Fibroblast of skin of right biceps (primary cell): ENCODE measurements around the gene RGMB.

Experiments
- DNase-seq: peaks from one replicate; pipeline ENCODE4 v3.0.0-alpha.2; 2013

Gene RGMB

DNA sequence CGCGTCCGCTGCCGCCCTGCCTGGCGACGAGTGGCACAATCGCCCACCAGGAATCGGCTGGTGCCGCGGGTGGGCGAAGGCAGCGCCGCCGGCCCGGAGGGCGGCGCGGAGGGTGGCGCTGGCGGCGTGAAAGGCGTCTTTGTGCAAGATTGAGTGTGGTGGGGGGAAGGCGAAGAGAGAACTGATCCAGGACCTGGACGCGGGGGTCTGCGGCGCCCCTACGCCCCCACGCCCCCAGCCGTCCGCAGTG is 4.6 kb upstream of the RGMB start:
- DNase-seq: no peak

DNA sequence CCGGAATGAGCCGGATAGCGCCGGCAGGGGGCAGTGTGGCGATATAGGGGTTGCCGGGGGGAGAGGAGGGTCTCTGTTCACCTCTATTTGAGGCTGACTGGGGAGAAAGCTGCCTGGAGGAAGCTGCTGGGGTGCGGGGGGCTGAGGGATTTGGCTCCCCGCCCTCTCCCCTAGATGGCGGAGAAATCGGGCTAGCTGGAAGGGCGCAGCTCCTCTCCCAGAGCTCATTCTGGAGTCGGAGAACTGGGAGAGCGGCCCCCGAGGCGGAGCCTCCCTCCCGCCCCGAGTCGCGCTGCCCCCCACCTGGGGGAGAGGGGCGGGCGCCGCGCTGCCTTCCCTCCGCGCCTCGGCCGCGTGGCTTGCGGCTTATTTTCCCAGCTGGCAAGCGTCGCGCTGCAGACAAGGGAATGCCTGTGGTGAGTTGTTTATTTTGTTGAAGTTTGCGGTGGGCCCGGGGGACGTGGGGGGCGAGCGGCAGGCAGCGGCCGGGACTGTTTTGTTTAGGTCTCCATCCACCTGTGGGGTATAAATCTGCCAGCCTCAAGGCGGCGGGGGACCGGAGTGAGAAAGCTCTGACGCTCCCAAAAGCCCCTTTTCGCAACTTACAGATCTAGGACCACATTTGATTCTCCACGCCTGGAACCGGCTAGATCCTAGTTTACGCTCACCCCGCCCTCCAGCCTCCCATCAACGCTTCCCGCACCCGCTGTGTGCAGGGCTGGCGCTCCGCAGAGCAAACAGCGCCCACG is 4.1 kb upstream of the RGMB start:
- DNase-seq: peak; percentile 82

DNA sequence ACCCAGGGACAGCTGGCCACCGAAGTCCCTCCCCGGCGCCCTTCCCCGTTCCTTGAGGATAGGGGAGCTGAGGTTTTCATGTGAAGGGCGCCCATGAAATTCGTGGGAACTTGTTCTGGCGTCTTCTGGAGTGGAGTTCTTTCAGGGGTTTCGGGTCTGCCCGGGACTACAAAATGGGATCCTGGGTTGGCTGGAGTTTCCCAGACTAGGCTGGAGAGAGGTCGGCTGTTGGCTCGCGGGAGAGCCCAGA is 3.6 kb upstream of the RGMB start:
- DNase-seq: no peak

DNA sequence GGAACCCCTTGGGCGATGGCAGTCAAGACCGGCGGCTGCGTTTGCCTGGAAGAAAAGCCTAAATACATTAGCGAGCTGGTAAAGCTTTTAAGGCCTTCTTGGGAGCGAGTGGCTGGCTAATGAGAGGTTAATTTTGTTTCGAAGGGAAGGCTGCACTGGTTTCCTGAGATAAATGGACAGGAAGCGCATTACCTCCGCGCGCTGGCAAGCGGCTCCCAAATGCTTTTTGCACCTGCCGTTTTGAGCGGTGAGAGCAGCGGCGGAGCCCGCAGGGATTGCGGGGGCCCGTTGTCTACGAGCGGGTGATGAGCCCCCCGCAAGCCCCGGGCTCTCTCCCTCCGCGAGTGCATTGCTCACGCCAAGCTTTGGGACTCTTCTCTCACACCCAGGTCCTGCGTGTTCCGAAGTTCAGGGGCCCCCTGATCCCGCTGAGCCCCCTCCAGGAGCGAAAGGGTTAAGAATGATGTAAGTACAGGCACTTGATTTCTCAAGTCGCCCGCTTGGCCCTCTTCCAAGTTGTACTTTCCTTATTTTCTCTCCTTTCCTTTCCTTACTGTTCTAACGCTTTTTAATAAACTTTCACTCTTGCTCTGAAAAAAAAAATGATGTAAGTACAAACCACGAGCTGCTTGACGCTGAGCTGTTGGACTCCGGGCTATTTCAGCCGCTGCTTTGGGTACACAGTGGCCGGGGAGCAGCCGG is 3.1 kb upstream of the RGMB start:
- peak; percentile 63 for DNase-seq

DNA sequence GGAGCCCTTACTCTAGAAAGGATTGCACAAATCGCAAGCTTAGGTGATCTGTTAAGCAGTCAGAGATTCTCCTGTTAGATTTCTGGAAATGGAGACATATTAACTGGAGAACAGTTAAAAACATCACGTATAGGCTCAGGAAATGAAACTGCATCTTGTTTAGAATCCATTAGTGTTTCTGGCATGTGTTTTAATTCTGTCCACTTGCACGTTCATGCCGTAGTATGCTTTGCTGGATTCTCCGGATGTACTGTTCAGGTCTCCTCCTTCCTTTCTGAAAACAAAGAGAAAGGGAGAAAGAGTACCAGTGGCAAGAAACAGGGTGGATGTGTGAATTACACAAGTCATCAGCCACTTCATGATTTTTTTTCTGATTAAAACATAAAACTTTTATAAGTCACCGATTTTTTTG is 2.5 kb upstream of the RGMB start:
- no peak for DNase-seq

DNA sequence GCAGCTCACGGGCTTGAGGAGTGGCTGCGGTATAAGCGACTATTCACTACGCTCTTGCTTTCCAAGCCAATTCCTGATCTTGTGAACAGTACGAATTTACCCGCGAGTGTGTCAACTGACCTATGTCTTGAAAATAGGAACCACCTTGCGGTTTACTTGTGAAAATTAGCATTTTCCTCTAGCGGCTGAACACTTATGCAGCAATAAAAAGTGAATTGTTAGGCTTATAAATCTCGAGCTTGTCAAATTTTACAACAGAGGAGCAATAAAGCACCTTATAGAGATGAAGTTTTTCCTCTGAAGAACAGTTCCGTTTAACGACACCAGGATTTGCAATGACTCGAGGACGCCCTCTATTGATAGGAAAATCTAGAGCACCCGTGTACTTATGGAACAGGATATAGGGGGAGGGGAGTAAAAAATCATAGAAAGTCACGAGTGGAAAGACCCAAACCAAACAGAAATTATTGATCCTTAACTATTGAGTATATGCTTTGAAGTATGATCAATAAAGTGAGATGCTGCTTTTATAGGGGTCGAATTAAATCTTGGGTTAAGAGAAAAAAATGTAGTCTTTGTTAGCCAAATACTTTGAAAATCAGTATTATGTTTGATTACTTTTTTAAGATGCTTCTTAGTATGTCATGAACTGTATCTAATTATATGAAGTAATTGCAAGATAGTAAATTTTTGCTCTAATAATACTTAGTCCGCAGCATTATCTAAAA is 1.9 kb upstream of the RGMB start:
- DNase-seq: peak; percentile 92

DNA sequence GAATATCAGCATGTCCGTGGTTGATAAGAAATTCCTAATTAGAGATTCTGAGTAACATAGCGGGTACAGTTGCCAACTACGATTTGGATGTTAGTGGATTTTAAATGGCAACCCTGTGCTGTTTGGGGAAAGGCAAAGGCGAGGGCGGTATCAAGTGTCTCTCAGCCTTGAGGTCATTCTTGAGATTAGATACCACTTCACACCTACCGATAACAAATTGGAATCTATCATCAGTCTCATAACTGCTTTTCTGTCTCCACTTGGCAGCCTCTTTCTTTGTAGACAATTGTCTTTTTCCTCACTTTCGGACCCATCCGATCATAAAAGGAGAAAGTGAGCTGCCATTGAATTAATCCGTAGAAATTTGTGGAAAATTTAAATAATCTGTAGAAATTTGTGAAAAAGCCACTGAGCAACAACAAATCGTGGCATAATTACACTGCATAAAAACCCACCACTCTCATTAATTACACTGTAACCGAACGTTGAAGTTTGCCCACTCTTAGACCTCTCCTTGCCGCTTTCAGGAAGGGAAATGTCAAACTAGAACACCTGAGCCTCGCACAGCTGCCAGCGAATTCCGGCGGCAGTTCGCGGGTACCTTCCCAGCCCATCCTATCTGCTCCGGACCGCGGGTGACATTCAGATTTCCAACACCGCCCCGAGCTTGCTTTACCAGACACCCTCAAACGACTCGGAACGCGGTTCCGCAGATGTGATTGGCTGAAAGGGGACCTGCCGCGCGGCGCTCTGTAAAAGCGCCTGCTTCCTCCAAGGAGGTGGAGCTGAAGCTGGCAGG is 849 bp upstream of the RGMB start:
- peak; percentile 90 for DNase-seq

DNA sequence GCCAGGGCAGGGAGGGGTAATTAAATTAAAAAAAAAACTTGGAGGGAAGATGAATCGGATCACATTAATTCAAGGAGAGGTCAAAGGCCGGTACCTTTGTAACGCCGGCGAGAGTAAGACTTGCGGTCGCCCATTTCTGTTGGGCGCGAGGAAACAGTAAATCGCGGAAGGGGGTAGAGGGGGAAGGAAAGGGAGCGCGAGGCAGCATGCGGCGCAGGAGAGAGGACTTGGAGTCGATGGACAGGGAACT is 324 bp upstream of the RGMB start:
- DNase-seq: no peak

DNA sequence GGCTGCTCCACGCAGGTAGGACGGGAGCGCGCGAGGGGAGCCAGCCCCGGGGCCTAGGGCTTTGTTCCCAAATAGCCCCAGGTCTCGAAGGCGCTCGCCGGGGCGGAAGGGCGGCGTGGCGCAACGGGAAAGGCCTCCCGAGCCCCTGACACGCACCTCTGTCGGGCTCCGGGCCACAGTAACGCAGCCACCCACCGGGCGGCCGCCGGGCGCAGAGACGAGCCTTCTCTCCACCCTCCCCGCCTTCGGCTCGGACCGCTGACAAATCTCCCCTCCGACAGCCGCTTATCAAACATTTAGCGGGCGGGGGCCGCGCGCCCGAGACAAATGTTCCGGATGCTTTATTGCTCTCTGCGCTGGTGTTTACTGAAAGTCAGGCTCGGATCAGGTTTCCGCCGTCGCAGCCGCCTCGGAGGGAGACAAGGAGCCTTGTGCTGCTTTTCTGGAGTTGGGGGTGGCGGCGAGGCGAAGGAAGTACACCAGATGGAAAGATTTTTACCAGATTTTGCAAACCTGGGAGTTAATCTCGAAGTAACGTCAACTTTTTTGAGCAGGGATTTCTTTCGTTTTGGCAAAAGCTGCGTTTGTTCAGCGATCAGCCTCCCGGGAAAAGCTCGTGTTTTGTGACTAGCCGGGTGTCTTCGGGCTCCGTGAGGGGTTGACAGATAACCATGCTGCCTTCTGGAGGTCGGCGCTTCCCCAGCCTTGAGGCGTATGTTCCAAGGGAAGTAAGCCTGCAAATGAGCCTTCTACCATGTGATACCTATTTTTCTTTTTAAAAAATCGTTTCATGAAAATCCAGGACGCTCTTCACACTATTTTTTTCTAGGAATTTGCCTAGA is 950 bp downstream of the RGMB start:
- DNase-seq: peak; percentile 74

DNA sequence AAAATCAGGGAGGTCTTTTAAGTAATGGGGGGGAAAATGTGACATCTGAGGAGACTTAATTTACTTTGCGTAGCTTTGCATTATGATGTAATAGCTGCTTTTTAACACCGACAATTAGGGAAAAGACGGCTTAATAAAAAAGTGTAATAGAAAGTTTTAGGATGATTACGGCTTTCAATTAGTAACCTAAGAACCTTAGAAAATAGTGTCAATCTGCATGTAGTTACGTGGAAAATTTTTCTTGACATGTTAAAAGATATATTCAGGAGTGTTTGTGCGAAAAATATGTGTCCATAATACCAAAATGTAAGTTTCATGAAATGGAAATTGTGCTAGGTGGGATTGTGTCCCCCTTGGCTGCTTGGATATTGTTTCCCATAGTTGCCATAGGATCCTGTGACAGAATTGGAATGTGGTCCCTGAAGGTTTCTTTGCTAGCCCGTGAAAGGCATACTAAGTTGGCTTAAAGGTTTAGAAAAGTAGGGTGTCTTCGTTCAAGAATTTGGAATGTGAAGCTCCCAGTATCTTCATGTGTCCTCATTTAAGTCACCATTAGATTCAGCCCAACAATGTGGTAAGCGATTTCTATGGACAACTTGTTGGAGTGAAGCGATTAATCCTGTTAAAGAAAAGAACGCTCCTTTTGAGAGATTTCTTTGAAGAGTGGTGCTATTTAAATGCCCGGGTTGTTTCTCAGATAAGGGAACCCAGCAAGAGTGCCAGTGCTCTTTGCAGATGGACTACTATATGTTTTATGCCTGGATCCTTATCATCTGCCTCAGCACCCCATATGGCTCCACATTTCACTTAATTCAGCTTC is 2.0 kb downstream of the RGMB start:
- DNase-seq: no peak

DNA sequence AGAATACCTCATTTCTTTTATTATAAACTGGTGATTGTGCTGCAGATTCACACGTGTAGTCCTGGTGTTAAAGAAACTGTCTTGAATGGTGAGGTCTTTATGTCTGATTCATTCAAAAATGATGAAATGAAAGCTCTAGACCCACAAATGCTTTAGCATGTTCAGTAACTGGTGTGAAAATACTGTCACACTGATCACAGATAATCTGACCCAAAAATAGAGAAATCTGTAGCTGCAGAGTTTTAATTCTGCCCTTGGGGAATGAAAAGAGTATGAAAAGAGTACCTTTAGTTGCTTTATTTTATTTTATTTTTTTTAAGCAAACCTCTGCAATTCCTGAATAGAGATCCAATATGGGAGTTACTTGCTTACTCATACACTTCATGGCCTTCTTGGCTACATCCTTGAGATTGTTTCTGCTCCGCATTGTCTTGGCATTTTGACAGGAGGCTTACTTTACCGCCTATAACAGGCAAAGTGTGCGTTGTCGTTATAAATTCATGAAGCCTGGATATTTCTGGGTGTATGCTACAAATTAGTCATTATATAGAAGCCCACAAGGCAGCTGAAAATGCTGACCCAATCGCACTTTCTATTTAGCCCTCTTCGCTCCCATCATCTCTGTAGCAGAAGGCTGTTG is 2.7 kb downstream of the RGMB start:
- DNase-seq: peak; percentile 98

DNA sequence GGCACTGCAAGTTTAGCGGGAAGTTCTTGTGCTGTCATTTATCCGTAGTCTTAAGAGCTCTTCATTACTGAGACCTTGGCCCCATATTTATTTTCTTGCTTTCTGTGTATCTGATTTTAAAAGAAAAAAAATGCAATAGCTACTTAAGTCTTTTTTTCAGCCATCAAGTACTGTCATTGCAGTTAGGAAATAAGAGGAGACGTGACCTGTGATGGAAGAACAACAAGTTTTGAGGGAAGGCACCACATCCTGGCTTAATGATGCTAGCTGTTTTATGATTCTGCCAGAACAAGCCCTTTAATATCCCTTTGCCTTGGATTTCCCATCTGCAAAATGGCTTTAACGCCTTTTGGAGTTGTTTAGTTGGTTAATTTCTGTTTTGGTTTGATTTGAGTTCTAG is 3.8 kb downstream of the RGMB start:
- no peak for DNase-seq

DNA sequence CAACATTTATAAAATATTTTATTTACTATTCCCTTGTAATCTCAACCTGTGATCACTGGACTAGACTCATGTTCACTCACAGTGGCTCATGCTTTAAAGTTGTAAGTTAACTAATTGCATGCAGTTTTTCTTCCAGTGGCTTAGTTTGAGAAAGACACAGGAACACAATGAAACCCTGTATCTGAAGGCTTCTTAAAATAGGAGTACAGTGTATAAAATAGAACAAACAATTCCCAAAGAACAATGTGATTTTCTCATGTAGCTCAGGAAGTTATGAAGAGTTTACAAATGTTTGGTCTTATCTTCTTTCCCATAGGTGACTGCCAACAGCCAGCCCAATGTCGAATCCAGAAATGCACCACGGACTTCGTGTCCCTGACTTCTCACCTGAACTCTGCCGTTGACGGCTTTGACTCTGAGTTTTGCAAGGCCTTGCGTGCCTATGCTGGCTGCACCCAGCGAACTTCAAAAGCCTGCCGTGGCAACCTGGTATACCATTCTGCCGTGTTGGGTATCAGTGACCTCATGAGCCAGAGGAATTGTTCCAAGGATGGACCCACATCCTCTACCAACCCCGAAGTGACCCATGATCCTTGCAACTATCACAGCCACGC is 5.9 kb downstream of the RGMB start:
- no peak for DNase-seq

DNA sequence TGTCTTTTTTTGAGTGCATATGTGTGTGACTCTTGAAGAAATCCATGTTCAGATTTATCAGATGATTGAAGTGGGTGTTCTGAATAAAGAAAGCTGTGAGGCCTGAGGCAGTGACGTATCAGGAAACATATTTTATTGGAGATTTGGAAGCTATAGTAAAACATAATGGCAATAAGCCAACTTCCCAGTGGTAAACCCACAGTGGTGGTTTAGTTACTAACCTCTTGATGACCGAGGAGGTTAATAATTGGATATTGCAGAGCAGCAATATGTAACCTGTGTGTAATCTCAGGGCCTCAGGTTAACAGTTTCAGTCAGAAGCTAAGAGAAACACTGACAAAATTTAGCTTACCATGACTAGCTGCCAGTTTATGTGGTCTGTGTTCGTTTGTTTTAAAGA is 6.9 kb downstream of the RGMB start:
- DNase-seq: peak; percentile 72

DNA sequence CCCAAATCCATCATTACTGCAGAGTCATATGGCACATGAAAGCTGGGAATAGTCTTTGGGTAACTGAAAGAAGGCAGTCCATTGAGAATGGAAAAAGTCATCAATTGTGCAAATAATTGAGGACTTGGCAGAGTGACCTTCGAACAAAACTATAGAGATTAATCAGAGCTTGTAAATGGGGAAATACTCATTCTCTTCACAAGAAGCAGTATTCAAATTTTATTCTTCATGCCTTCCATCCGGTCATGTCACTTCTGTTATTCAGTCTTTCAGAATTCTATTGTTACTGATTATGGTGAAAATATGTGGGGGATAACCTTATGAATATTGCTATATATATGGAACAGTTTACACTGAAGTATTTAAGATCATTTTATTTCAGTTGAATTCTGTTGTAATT is 8.1 kb downstream of the RGMB start:
- DNase-seq: no peak

DNA sequence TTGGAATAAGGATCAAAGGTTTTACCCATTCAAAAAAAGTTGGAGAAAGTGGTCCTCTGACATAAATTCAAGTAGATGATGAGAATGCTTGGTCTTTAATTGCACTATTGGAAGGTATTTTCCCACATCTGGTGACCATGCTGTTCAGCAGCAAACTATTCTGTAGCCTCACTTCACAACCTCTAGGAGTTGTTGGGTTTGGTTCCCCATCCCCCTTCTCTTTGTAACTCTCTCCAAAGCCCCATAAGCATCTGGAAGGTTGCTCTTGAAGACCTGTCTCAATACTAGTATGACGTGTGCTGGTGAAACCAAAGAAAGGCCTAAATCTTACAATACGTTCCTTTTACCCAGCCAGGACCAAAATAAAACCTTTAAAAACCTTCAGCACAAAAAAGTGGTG is 8.5 kb downstream of the RGMB start:
- peak; percentile 40 for DNase-seq

DNA sequence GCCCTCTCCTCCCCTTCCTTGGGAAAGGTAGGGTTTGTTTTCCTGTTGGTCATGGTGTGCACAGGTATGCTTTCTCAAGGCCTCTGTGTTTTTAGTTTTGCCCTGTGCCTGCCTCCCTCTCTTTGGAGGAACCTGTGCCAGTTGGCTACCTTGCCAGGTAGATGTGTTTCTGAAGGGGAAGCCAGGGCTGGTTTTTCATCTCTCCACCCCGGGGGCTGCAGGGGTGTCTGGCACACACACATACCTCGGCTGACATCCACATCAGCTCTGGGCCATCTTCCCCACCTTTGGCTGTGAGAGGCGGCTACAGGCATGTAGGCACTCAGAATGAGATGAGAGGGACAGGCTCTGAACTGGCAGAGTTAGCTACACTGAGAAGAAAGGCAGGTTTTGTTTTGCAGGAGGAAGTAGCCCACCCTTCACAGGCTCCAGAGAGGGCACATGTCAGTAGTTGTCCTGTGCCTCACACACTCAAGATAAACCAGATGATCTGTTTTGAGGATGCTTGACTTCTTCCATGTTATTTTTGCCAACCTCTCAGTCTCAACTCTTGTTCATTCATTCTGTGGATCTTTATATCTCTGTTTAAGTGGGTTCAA is 9.7 kb downstream of the RGMB start:
- no peak for DNase-seq

DNA sequence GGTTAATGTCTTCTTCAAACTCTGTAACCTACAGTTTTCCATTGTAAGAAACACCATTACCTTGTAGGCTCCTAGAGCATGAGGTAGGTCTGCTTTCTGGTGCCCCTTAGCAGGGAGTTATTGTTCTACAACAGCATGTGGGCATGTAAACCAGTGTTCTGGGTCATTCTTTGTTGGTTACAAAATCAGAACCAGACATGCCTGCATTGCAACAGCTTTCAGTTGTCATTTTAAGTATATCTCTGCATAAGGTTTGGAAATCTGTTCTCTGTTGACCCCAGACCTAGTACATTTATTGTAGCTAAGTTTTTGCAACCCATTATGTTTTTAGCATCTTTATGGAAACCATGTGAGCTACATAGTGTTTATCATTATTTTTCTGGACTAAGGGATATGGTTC is 10.9 kb downstream of the RGMB start:
- DNase-seq: no peak

DNA sequence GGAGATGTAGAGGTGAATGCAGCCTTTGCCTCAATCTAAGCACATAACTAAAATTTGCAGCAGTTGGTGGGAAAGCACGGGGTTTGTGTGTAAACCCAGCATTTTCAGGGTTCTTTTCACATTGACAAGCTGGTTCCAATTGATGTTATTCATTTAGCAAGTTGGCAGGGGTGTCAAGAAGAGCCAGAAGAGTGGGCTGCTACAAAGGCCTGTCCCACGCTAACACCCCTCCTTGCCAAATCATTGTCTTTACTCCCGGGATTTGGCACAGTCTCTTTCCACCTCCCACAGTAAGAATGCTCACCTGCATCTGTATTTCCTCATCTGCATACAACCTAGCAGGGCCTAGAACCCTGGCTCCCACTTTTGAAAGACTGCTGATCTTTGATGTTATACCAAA is 11.8 kb downstream of the RGMB start:
- no peak for DNase-seq

DNA sequence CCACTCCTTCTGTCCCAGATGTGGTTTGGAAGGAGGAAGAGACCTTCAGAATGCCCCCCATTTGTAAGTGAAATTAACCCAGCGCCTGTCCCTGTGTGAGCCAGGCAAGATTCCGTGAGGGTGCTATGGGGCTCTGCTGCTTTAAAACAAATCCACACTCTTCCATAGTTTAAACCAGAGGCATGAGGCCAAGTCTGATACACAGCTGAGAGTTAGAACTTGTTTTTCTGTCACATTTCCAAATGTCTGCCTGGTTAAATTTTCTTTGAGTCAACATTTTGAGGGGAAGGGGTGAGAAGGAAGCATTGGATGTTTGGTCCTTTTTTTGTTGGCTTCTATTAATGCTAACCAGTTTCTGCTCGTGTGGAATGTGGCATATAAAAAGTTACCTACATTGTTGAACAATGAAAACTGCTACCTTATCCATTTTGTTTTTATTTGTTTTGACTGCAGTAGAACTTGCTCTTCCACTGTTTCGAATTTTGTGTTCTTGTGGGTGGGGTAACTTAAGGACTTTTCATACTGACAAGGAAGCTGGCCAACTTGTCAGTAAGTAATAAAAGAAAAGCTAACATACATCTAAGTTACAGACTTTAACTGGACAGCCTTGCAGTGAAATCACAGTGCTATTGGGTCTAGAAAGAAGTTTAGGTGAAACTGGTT is 12.9 kb downstream of the RGMB start:
- peak; percentile 51 for DNase-seq
